CD4-positive, alpha-beta T cell treated with Interleukin-10 for 1 hour (primary cell): ENCODE results near the gene FBLN1.
A peak's percentile ranks its signal among the peaks of the same experiment; 100 is the strongest.
"Not testable (repeated sequence)": the region's sequence is repeated elsewhere in the genome, so short reads cannot be mapped to it uniquely, and the experiment has no call there.

ENCODE experiments used
- DNase-seq: peaks from one replicate; pipeline ENCODE4 v3.0.0-alpha.2; 2020

Gene FBLN1

DNA sequence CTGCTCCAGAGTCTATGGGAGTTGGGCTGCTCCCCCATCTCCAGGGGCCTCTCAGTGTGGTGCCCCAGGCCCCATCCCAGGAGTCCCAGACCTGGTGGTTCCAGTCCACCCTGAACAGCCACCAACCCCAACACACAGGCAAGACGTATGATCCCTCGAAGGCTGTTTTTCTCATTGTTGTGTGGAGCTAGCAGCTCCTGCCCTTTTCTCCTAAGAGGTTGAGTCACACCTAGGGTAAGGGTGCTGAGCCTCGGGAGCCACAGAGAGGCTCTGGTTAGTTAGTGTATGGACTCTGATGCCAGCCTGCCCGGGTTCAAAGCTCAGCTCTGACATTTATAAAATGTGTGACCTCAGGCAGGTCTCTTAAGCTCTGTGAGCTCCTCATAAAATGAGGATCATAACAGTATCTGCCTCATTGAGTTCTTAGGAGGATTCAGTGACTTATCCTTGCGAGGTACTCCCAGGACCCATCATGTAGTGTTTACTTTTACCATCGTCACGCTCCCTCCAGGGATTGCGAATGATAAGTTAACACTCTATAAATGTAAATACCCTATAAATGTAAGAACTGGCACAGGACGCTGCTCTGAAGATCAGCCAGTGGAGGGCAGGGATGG is 47.2 kb downstream of the FBLN1 start:
- DNase-seq, result no peak

- DNase-seq, result no peak
Measured at GRCh38 chr22:45550416-45550815, 47.7 kb downstream of the FBLN1 start.

DNA sequence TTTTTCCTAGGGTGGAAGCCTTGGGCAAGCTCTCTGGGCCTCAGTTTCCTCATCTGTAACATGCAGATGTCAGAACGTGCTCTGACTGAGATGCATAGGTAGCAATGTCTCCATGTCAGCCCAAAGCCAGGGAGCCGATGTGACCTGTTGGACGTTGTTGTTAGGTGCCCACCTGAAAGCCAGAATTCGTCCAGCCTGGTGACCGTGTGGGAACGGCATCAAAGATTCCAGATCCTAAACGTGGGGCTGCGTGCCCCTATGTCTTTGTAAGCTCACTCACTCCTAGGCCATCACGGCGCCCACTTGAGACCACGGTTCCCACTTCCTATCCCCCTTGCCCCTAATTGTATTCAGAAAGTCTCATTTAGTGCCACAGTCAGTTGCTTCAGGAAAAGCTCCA is 48.2 kb downstream of the FBLN1 start:
- DNase-seq, result no peak

- no peak for DNase-seq
Measured at GRCh38 chr22:45551310-45552016, 48.8 kb downstream of the FBLN1 start.

DNA sequence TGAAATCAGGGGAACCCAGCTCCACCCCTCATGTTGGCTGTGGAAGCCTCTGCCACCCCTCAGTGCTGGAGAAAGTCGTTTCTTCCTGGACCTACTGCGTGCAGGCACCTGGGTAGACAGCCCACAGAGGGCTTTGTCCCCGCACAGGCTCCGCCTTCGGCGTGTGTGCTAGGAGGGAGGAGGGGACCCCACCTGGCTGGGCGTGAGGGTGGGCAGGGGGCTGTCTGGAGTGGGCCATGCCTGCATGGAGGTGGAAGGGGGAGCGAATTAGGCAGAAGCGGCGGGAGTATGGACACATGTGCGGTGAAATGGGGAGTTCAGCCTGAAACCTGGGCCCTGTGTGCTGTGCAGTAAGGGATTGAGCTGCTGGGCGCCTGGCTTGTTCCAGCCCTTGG is 49.3 kb downstream of the FBLN1 start:
- DNase-seq, result no peak

DNA sequence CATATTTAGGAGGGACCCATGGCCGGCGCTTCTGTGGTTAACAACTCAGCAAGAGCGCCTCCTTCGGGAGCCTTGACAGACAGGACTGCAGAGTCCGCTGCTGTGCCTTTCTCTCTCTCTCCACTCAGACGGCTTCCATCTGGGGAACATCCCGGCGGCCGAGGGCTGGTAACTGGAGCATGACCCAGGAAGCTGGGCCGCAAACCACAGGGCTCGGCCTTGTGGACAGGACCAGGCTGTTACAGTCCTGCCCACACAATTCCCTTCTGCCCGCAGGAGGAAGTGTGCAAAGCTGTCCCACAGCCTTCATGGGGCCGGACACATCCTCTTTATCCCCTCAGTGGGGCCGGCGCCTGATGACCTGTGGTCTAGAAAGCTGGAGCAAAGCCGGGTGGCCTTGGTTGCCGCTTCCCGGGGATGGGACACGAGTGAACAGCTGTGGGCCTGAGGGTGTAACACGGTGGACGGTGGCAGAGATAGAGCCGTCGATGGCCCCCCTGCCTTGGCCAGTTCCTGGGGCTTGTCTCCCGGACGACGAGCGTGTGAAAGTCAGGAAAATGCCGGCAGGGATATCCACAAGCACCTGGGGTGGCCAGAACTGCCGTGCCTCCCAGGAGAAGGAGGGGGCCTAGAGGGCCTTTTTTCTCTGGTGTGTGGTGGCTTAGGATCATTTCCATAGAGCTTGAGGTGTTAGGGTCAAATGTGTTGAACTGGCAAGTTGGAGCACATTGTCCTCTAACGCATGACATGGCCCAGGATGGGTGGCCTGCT is 50.1 kb downstream of the FBLN1 start:
- no peak for DNase-seq

DNA sequence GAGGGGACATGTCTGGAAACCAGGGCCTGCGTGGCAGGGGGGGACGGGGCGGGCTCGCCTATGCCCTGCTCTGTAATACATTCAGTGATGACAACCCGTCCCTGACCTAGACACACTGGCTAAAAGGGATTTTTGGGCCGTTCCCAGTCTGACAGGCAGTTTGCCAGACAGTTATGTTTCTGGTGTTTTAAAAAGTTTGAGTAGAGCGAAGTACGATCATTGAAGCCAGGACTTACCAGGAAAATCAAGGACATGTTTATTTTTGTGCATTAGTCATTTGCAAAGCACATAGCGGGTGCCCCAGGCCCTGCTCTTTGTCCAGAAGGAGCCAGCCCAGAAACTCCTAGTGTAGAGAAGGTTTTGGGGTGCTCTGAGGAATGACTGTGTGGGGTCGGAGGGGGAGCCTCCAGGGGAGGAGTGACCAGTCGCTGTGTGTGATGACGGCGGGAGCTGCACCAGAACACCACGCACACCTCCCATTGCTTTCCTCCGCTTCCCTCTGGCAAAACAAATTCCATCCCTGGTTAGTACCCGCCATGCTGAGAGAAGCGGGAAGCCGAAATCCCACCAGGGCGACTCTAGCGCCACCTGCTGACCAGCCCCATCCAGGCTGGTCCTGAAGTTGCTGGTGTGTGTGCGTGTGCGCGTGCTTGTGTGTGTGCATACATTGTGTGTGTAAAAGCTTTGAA is 50.8 kb downstream of the FBLN1 start:
- peak; percentile 45 for DNase-seq

DNA sequence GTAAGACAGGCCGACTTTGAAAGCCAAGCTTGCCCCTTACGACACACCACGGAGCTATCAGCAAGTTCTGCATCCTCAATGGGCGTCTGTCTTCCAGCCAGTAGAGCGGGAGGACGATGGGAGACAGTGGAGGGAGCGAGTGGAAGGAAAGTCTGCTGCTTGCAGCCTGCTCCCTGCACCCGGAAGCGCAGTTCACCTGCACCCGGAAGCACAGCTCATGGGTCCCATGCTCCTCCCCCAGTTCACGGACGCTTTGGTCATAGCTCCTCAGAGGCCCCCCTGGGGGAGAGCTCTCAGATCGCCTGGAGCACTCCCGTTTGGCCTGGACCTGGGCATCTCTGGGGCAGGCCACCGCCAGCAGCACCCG is 51.3 kb downstream of the FBLN1 start:
- DNase-seq, result no peak

GRCh38 chr22:45554861-45555260 is 52.2 kb downstream of the FBLN1 start:
- no peak for DNase-seq

DNA sequence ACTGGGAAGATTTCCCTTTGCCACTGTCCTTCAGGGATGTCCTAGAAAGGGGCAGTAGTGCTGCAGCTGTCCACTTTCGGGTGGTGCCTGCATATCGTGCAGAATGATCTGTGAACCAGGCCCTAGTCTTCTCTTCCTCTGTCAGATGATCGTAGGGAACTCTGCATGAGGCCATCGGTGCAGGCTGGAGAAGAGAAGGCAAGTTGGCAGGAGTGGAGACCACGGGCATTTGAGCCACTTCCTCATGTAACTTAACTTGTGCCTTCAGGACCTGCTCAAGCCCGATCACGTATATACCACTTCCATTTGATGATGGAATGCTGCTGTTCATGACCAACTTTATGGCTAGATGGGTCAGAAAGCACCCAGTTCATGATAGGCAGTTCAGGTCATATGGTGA is 55.2 kb downstream of the FBLN1 start:
- not testable (repeated sequence) for DNase-seq

DNA sequence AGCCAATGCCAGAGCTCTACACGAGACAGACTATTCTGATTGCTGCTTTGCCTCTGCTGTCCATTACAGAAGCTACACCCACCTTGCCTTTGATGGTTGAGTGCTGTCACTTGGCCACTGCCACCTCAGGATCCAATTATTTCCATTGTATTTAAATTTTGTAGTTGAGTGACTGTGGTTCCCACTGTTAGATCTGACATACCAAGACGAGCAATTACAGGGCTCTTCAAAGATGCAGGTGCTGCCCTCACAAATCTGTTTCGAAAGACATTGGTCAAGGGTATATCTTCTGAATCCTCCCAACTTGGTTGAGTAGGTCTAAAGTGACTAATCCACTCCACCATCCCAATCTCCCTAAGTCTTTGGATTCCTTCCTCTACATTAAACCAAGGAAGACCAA is 57.4 kb downstream of the FBLN1 start:
- DNase-seq, result not testable (repeated sequence)

GRCh38 chr22:45560761-45561160 is 58.1 kb downstream of the FBLN1 start:
- DNase-seq, result not testable (repeated sequence)

DNA sequence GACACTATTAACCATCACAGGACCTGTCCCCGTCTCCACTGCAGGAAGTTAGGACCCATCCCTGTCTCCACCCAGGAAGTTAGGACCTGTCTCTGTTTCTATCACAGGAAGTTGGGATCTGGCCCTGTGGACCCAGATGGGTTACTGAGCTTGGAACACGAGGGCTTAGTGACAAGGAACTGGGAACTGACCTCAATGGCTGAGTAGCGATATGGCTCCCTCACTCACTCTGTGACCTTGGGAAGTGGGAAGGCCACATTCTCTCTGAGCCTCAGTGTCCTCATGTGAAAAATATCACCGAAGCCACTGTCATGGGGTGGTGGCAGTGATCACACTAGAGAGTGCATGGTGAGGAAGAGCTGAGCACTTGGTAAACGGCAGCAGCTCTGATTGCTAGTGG is 59.4 kb downstream of the FBLN1 start:
- DNase-seq, result no peak

GRCh38 chr22:45562537-45563361 is 60.1 kb downstream of the FBLN1 start:
- DNase-seq, result no peak

- no peak for DNase-seq
Measured at GRCh38 chr22:45563362-45564040, 60.8 kb downstream of the FBLN1 start.

DNA sequence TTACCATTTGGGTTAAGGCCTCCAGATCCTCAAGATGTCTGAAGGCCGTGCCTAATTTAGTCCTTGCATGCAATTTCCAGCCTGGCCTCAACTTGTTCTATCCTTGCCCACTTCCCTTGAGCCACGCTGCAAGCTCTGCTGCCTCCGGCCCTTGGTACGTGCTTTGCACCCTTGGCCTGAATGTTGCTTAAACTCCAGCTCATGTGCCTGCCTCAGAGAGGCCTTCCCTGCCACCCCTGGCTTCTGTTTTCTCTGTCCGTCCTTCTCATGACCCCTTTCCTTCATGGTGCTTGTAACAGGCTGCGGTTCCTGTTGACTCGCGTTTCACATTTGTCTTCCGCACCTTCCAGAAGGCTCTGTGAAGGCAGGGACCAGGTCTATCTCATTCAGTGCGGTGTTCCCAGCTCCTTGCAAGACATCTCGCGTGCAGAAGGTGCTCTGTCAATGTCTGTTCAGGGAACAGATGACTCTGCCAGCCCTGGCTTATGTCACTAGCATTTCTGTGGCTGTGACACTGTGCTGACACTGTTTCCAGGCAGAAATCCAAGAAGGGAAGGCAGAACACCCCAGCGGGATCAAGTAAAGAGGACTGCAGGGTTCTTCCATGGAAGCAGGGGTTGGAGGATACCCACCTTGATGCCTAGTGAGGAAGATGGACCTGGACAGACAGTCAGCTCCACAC is 61.8 kb downstream of the FBLN1 start:
- DNase-seq, result no peak

GRCh38 chr22:45565171-45565570 is 62.5 kb downstream of the FBLN1 start:
- DNase-seq, result no peak

- no peak for DNase-seq
Measured at GRCh38 chr22:45565973-45566372, 63.3 kb downstream of the FBLN1 start.

DNA sequence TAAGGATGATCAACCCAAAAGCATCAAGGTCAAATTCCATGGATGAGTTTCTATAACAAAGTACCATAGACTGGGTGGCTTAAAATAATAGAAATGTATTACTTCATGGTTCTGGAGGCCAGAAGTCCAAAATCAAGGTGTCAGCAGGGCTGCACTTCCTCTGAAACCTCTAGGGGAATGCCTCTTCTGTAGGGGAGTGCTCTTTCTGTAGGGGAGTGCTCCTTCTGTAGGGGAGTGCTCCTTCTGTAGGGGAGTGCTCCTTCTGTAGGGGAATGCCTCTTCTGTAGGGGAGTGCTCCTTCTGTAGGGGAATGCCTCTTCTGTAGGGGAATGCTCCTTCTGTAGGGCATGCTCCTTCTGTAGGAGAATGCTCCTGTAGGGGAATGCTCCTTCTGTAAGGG is 65.5 kb downstream of the FBLN1 start:
- DNase-seq, result no peak

DNA sequence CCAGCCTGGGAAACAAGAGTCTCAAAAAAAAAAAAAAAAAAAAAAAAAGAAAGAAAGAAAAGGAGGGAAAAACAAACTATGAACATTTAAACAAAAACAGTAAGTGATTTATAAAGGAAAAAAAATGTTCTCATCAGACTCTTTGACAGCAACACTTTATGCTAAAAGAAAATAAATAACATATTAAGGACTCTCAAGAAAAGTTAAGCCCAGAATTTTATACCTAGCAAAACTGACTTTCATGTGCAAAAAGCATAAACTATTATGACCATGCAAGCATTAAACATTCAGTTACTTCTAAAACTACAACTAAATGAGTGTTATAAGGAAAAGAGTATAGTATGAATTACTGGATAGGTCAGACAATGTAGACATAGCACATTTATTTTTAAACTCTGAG is 68.4 kb downstream of the FBLN1 start:
- DNase-seq, result no peak

GRCh38 chr22:45572444-45572843 is 69.8 kb downstream of the FBLN1 start:
- DNase-seq, result no peak
